Tibial nerve (tissue), 4 donors: ENCODE measurements around the gene FHOD1.

ENCODE experiments used
- EP300 ChIP-seq, 2 donors: sonication (generic); formaldehyde crosslinking; IDR thresholded peaks; one replicate each; pipeline ENCODE4 v1.6.1; 2017; ENCODE audit warnings: antibody characterized with exemption in 2 of 2, mild to moderate bottlenecking in 1 of 2
- POLR2A ChIP-seq, 2 donors: fragments of 450-650 bp; IDR thresholded peaks; one replicate each; pipeline ENCODE4 v1.6.1; 2017; ENCODE audit warnings: antibody characterized with exemption in 2 of 2, mild to moderate bottlenecking in 2 of 2, moderate library complexity in 2 of 2
- TF ChIP-seq, protein P1 (sequence below), 5 experiments: fragments of 200-600 bp in 3 of 5; fragments of 450-650 bp in 2 of 5; sonication (generic) in 3 of 5; IDR thresholded peaks; one replicate each; pipeline ENCODE4 v1.5.1; 2016 to 2019; ENCODE audit warnings: antibody characterized with exemption in 5 of 5, mild to moderate bottlenecking in 3 of 5, moderate library complexity in 2 of 5

DNA sequence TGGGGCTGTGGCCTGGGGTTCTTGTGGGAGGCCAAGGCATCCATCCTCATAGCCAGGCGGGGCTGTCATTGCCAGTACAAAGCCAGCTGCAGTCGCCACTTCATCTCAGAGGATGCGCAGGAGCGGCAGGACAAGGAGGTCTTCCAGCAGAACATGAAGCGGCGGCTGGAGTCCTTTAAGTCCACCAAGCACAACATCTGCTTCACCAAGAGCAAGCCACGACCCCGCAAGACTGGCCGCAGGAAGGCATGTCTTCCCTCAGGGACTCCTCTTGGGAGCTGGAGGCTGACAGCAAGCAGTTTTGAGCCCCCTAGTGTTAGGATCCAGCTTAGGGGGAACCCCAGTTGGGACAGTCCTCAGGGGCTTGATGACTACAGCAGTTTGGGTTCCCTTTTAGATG lies 17.0 kb upstream of the FHOD1 start:
- TF ChIP-seq, protein P1, sequence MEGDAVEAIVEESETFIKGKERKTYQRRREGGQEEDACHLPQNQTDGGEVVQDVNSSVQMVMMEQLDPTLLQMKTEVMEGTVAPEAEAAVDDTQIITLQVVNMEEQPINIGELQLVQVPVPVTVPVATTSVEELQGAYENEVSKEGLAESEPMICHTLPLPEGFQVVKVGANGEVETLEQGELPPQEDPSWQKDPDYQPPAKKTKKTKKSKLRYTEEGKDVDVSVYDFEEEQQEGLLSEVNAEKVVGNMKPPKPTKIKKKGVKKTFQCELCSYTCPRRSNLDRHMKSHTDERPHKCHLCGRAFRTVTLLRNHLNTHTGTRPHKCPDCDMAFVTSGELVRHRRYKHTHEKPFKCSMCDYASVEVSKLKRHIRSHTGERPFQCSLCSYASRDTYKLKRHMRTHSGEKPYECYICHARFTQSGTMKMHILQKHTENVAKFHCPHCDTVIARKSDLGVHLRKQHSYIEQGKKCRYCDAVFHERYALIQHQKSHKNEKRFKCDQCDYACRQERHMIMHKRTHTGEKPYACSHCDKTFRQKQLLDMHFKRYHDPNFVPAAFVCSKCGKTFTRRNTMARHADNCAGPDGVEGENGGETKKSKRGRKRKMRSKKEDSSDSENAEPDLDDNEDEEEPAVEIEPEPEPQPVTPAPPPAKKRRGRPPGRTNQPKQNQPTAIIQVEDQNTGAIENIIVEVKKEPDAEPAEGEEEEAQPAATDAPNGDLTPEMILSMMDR (IDR thresholded peaks at IDR 0.05), result no peak
- TF ChIP-seq POLR2A (IDR thresholded peaks at IDR 0.05) (no peak), EP300 (IDR thresholded peaks at IDR 0.05) (no peak)
